Prostate gland (tissue), 2 donors: ENCODE results near the gene TMEM135.

ENCODE experiments used
- CTCF ChIP-seq, 4 experiments: fragments of 200-600 bp in 2 of 4; fragments of 450-650 bp in 2 of 4; sonication (generic) in 2 of 4; IDR thresholded peaks; 1 replicate in 3 of 4; 2 replicates in 1 of 4; pipeline ENCODE4 v1.5.1; 2016 to 2019; ENCODE audit warnings: antibody characterized with exemption in 4 of 4, mild to moderate bottlenecking in 2 of 4, moderate library complexity in 2 of 4
- POLR2A ChIP-seq: fragments of 450-650 bp; IDR thresholded peaks from one replicate; pipeline ENCODE4 v1.6.1; 2016; ENCODE audit warnings: antibody characterized with exemption, mild to moderate bottlenecking
- POLR2AphosphoS5 ChIP-seq: sonication (generic); formaldehyde crosslinking; IDR thresholded peaks from one replicate; pipeline ENCODE4 v1.6.1; 2017; ENCODE audit warnings: antibody characterized with exemption

DNA sequence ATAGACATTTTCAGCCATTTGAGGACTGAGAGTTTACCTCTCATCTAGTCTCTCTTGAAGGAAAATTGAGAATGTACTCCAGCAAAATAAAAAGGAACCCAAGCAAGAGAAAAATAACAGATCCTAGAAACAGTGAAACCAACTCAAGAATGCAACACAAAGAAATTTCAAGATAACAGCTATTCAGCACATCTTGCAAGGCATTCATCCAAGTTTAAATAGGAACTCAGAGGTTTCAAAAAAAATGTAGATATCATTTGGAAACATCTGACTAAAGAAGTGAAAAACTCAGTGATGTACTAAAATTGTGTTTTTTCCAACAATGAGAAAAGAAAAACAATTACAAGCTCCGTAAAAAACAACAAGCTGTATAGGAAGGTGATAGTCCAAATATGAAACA, 76.4 kb downstream of the TMEM135 start:
- no peak for TF ChIP-seq CTCF (IDR thresholded peaks at IDR 0.05)
- TF ChIP-seq POLR2A: no peak
- TF ChIP-seq POLR2AphosphoS5: no peak
